HG02973 (cell line): ENCODE measurements around the gene CRYAA.
"Not testable (repeated sequence)": the region's sequence is repeated elsewhere in the genome, so short reads cannot be mapped to it uniquely, and the experiment has no call there.

ENCODE experiments used
- ATAC-seq: cut with Tn5 transposase; IDR thresholded peaks from one replicate; pipeline ENCODE4 v1.9.1; 2021; ENCODE audit warnings: moderate library complexity; ENCODE audit not compliant: unreplicated experiment

CRYAA gene

GRCh38 chr21:43176621-43177020 is 7.8 kb downstream of the CRYAA start:
- not testable (repeated sequence) for ATAC-seq

- ATAC-seq, result not testable (repeated sequence)
Measured at GRCh38 chr21:43177043-43177906, 8.5 kb downstream of the CRYAA start.

GRCh38 chr21:43178175-43178826 is 9.5 kb downstream of the CRYAA start:
- ATAC-seq, result not testable (repeated sequence)

- ATAC-seq, result not testable (repeated sequence)
Measured at GRCh38 chr21:43181033-43181432, 12.2 kb downstream of the CRYAA start.

- ATAC-seq, result not testable (repeated sequence)
Measured at GRCh38 chr21:43187268-43187667, 18.5 kb downstream of the CRYAA start.

GRCh38 chr21:43187715-43188114 is 18.9 kb downstream of the CRYAA start:
- no peak for ATAC-seq

- ATAC-seq, result no peak
Measured at GRCh38 chr21:43188181-43188580, 19.4 kb downstream of the CRYAA start.

GRCh38 chr21:43188592-43189210 is 19.9 kb downstream of the CRYAA start:
- no peak for ATAC-seq

- no peak for ATAC-seq
Measured at GRCh38 chr21:43189936-43190335, 21.1 kb downstream of the CRYAA start.

GRCh38 chr21:43190544-43190943 is 21.7 kb downstream of the CRYAA start:
- ATAC-seq, result no peak

- no peak for ATAC-seq
Measured at GRCh38 chr21:43190951-43191350, 22.1 kb downstream of the CRYAA start.

GRCh38 chr21:43191521-43191920 is 22.7 kb downstream of the CRYAA start:
- no peak for ATAC-seq

- no peak for ATAC-seq
Measured at GRCh38 chr21:43191971-43192370, 23.2 kb downstream of the CRYAA start.

GRCh38 chr21:43192501-43193081 is 23.8 kb downstream of the CRYAA start:
- ATAC-seq, result no peak

- ATAC-seq, result no peak
Measured at GRCh38 chr21:43193088-43193650, 24.4 kb downstream of the CRYAA start.

GRCh38 chr21:43193651-43194302 is 25.0 kb downstream of the CRYAA start:
- no peak for ATAC-seq

- no peak for ATAC-seq
Measured at GRCh38 chr21:43194303-43195120, 25.7 kb downstream of the CRYAA start.

- no peak for ATAC-seq
Measured at GRCh38 chr21:43195121-43196021, 26.6 kb downstream of the CRYAA start.

GRCh38 chr21:43196826-43197225 is 28.0 kb downstream of the CRYAA start:
- no peak for ATAC-seq
